ENCODE data around the gene HMGN2.

HMGN2 gene

DNA sequence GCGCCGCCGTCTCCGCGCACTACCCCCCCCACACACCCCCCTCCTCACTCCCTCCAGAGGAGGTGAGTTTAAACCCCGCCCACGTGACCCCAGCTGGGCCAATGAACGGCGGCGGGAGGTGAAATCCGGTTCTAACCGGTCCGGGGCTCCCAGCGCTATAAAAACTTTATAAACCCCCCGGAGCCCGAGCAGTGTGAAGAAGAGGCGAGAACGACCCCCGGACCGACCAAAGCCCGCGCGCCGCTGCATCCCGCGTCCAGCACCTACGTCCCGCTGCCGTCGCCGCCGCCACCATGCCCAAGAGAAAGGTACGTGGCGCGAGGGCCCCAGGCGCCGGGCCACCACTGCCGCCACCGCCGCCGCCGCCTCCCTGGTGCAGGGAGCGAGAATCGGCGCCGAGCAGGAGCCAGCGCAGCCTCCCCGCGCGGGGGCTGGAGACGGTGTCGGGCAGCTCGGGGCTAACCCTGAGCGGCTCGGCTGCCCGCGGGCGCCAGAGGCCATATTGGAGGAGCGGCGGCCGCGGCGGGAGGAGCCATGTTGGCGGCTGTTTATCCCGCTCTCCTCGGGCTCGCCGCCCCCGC lies at the start of gene HMGN2:
TSS of gene HMGN2 (plus strand) at position 121 of the 581 bp plus-strand sequence. CDS start at position 294, 173 bp downstream.
- DNase-seq (ENCODE audit: low read depth in 3 of 3): peak; percentile 80 to 85 (median 80)

- no peak for DNase-seq (ENCODE audit: low read depth in 3 of 3)
Observed at GRCh38 chr1:26429721-26430120, 42.5 kb upstream of the HMGN2 start.

DNA sequence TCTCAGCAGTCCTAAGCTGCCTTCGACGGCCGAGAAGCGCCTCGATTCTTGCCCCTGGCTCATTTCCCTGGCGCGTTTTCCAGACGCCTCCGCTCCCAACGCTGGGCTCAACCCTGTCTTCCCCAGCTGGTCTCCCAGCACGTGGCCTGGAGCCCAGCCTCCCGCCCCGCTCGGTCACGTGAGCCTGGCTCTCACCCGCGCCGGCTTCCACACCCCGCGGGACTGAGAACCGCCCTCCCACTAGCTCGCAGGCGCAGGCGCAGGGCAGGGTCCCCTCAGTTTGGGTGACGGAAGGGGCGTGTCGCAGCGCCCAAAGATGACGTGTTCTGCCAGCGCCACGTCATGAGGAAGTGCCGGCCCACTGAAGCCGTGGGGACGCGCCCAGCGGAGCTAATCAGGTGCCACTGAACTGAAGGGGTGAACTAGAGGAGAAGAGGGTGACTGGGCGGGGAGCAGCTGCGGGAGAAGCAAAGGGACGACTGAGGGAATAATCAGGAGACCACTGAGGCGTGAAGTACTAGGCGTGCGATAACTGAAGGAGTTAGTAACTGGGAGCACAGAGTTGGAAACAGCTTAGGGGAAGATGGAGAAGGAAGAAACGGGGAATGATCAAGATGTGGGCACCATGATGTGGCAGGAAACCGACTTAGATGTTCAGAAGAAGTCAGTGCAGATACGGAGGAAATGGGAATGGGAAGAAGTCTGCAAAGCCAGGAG lies 40.1 kb upstream of the HMGN2 start, which contains the start of gene DHDDS:
TSS of gene DHDDS (plus strand) at position 343 of the 717 bp plus-strand sequence. CDS start 625 bp downstream, outside the sequence.
- DNase-seq (ENCODE audit: low read depth in 3 of 3): peak; percentile 96 to 98 (median 98)

- DNase-seq (ENCODE audit: low read depth in 3 of 3): no peak
Observed at GRCh38 chr1:26432793-26433192, 39.4 kb upstream of the HMGN2 start.

- no peak for DNase-seq (ENCODE audit: low read depth in 3 of 3)
Observed at GRCh38 chr1:26434161-26434752, 38.0 kb upstream of the HMGN2 start.

DNA sequence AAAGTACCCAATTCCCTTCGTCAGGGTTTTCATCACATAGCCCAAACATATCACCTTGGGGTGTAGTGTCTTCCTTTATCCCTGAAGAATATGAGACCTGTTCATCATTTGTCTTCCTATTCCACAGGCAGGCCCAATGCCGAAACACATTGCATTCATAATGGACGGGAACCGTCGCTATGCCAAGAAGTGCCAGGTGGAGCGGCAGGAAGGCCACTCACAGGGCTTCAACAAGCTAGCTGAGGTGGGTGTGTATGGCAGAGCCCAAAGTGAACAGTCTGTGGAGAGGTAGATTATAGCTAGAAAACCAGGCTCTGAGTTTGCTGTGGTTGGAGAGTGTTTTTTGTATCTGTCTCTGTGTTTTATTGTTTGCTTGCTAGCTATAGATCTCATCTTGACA lies 34.2 kb upstream of the HMGN2 start:
- DNase-seq (ENCODE audit: low read depth in 3 of 3): no peak

DNA sequence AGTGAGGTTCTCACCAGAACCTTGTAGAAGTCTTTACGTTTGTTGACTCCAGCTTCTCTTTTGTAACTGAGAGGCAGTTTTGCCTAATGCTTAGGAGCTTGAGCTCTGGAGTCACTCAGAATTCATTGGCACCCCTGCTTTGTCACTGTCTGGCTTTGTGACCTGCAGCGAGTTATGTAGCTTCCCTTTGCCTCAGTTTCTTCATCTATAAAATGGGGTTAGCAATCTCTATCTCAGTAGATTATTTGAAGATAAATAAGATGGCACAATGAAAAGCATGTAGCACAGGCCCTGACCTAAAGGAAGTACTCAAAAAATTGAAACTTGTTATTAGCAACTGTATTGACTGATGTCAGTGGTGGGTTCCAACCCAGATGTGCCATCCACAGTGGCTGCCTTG lies 32.0 kb upstream of the HMGN2 start:
- DNase-seq (ENCODE audit: low read depth in 3 of 3): no peak

GRCh38 chr1:26449868-26450267 lies 22.4 kb upstream of the HMGN2 start:
- DNase-seq (ENCODE audit: low read depth in 3 of 3): no peak

- DNase-seq (ENCODE audit: low read depth in 3 of 3): no peak
Observed at GRCh38 chr1:26450908-26451307, 21.3 kb upstream of the HMGN2 start.

GRCh38 chr1:26452459-26453183 lies 19.6 kb upstream of the HMGN2 start:
- no peak for DNase-seq (ENCODE audit: low read depth in 3 of 3)

- DNase-seq (ENCODE audit: low read depth in 3 of 3): no peak
Observed at GRCh38 chr1:26459148-26459547, 13.1 kb upstream of the HMGN2 start.

- DNase-seq (ENCODE audit: low read depth in 3 of 3): no peak
Observed at GRCh38 chr1:26459573-26460031, 12.6 kb upstream of the HMGN2 start.

DNA sequence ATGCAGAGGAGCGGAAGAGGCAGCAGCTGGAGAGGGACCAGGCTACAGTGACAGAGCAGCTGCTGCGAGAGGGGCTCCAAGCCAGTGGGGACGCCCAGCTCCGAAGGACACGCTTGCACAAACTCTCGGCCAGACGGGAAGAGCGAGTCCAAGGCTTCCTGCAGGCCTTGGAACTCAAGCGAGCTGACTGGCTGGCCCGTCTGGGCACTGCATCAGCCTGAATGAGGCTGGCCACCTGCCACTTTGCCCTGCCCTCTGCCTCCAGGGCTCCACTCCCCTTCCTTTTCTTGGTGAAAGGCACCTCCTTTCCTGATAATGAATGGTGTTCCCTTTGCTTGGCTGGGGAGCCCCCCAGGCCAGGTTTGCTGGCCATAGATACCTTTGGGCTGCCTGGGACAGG lies 3.3 kb upstream of the HMGN2 start:
- DNase-seq (ENCODE audit: low read depth in 3 of 3): no peak

GRCh38 chr1:26469558-26469957 lies 2.7 kb upstream of the HMGN2 start:
- no peak for DNase-seq (ENCODE audit: low read depth in 3 of 3)

GRCh38 chr1:26470878-26471497 lies 1.3 kb upstream of the HMGN2 start:
- DNase-seq (ENCODE audit: low read depth in 3 of 3): no peak

DNA sequence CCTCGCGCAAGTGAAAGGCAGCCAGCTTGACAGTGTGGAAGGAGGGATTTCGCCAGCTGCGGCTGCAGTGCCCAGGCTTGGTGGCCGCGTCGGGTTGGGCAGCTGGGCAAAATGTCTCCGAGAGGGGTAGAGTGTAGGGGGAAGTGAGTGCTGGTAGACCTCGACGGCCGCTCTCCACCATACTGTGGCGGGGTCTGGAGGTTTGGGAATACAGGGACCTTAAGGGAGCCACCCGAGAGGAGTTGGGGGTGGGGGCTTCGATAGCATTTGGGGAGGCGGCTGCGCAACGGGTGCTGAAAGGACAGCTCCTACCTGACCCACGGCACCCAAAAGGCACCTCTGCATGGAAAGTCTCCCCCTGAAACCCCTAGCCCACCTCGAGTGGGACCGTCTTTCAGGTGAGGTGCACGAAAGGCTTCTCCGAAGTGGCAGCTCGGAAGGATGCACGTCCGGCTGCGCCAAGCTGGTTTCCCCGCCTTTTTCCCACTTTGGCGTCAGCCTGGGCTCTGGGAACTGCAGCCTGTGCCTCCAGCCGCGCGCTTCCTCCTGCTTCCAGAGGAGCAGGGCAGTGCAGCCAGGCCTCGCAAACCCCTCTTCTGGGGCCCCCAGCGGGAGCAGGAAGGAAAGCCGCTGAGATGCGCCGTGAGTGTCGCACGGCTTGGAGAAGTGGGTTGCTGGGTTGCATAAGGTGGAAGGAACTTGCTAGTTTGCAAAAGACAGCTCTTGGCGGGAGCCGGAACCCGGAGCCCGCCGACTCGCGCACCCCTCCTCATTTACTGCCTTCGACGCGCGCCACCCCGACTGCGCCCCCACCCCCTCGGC lies 531 bp upstream of the HMGN2 start:
- DNase-seq (ENCODE audit: low read depth in 3 of 3): peak; percentile 2 to 22 (median 10)

DNA sequence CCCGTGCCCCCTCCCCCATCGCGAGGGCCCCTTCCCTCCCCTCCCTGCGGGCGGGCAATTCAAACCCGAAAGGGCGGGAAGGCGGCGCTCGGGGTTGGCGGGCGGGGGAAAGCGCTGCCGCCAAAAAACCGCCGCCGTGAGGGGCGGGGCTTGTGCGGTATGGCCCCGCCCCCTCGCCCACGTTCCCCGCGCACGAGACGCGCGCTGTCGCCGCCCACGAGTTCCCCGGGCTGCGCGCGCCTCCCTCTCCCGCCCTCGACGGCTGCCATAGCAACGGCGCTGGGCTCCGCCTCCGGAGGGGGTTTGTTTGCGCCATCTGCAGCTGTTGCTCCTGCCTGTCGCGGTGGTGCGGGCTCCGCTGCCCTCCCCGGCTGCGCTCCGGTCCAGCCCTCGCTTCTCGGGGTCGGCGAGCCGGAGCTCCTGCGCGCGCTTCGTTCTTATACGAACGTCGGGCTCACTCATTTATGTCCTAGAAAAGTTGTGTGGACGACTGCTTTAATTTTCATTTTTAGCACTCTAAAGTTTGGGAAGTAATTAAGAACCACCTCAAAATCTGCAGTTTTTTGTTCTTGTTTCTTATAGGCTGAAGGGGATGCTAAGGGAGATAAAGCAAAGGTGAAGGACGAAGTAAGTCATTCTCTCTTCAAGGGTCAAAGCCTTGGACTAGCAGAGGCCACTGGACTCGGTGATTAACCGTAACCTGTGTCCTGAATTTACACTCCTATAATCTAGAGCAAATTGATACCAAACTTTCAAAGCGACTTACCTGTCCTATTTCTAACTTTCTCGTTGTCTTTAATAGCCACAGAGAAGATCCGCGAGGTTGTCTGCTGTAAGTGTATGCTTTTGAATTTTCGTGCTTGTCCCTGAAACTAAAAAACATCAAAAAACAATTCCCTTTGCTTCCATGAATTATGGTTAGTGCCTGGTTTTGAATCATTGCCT lies 933 bp downstream of the HMGN2 start:
- peak; percentile 87 to 94 (median 93) for DNase-seq (ENCODE audit: low read depth in 3 of 3)

DNA sequence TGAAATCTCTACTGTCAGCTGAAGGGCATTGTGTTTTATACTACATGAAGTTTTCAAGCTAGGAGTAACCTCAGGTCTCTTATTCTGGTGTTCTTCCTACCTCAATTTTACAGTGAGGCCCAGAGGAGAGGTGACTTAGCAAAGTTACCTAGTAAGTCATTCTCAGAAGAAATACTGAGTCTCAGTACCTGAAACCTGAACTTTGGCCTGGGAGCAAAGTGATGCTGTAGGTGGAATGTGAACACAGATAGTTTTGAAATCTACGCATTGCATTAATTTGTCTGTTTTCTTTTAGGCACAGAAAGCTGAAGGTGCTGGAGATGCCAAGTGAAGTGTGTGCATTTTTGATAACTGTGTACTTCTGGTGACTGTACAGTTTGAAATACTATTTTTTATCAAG lies 2.6 kb downstream of the HMGN2 start:
- DNase-seq (ENCODE audit: low read depth in 3 of 3): no peak

GRCh38 chr1:26475989-26476388 lies 3.7 kb downstream of the HMGN2 start:
- DNase-seq (ENCODE audit: low read depth in 3 of 3): no peak

DNA sequence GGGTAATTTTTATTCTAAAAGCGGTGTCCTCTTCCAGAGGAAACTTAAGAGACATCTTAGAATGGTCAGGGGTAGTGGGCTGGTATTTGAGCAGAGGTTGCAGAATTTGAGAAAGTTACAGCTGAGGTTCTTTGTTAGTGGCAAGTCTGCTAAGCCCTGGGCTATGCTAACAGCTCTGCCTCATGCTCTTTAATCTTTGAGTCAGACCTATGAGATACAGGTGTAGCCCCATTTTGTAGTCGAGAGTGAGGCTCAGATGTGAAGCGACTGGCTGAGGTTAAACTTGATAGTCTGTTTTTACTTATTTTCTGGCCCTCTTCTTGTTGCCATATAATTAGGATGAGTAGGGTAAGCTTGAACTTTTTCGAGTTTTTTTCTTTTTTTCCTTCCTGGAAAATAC lies 4.7 kb downstream of the HMGN2 start:
- DNase-seq (ENCODE audit: low read depth in 3 of 3): no peak
